IPS DF 4.7 (cell line): ENCODE results near the gene BMS1.
"Not testable (repeated sequence)": the region's sequence is repeated elsewhere in the genome, so short reads cannot be mapped to it uniquely, and the experiment has no call there.

ENCODE experiments used
- DNase-seq: peaks from one replicate; pipeline ENCODE4 v3.0.0-alpha.2; 2013; ENCODE audit warnings: low spot score; ENCODE audit errors: extremely low read depth

The BMS1 gene

DNA sequence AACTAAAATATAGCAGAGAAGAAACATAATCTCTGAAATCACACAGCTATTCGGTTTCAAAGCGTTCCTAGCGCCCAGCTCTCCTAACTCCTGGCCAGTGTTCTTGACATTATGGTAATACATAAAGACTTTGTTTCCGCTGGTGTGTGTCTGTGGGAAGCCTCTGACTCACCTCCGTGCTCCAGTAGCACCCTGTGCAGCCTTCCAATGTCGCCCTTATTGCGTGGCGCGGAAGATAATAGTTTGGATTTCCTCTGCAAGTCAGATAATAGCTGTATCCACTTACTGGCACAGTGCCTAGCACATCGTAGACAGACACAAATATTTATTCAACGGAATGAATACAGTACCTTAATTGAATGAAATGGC is 570 bp downstream of the BMS1 start:
- DNase-seq: no peak

DNA sequence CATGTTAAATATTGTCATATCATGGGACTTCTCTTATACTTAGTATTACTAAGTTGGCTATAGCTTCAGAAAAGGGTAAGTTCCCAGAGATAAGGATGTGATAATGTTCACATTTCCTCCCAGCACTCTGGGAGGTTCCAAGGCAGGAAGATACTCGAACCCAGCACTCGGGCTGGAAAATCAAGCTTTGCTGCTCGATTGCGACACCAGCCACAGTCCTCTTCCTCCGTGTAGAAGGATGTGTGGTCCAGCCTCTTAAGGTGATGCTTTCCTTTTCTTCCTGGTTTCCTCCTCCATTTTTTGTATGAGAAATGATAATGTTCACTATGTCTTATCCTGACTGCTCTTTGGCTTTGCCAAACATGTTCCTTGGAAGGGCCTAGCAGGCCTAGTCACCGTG is 3.2 kb downstream of the BMS1 start:
- no peak for DNase-seq

DNA sequence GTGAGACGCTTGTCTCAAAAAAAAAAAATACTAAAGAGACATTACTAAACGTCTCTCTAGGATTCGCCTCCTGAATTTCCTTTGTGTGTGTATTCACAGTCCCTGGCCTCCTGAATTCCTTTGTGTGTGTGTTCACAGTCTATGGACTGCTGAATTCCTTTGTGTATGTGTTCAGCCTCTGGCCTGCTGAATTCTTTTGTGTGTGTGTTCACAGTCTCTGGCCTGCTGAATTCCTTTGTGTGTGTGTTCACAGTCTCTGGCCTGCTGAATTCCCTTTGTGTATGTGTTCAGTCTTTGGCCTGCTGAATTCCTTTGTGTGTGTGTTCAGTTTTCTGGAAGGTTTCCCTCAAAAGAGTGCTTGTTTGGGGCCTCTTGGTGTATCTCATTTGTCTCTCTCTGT is 8.2 kb downstream of the BMS1 start:
- no peak for DNase-seq

DNA sequence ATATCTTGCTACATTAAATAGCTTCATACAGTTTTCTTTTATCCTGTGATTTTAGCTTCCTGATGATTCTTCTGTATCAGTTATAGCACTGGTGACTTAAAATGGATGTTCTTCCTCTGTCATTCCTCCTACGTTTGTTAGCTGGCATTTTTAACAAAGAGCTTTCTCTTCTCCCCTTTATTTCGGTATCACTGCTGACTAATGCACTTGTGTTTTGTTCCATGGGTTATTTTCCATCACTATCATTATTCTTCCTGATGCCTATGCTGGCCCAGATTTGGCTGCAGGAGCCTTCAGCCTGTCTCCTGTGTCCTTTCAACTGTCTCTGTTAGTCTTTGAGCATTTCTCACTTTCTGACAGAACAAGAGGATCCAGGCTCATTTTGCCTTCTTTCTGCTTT is 13.1 kb downstream of the BMS1 start:
- no peak for DNase-seq

DNA sequence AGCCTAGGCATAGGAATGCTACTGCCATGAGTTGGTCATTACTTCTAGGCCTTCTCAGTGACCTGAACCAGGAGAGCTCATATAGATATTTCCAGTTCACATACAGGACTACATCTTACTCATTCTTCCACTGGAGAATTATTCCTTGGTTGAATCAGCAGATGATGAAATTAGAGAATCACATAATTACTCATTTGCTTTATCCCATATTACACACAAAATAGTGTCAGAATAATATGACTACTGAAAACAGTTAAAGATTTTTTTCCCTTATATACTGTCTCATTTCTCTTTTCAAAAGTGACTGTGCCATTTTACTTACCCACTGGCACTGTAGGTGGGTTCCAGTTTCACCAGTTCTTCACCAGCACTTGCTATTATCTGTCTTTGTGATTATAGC is 18.5 kb downstream of the BMS1 start:
- no peak for DNase-seq

DNA sequence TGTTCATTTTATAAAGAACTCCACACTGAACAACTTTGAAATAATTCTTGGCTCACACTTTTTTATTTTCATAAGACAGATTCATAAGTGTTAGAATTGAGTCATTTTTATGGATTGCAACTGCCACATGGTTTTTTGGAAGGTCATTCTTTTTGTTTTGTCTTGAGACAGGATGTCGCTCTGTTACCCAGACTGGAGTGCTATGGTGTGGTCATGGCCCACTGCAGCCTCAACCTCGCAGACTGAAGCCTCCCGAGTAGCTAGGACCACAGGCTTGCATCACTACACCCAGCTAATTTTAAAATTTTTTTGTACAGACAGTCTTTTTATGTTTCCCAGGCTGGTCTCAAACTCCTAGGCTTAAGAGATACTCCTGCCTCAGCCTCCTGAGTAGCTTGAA is 20.3 kb downstream of the BMS1 start:
- no peak for DNase-seq

DNA sequence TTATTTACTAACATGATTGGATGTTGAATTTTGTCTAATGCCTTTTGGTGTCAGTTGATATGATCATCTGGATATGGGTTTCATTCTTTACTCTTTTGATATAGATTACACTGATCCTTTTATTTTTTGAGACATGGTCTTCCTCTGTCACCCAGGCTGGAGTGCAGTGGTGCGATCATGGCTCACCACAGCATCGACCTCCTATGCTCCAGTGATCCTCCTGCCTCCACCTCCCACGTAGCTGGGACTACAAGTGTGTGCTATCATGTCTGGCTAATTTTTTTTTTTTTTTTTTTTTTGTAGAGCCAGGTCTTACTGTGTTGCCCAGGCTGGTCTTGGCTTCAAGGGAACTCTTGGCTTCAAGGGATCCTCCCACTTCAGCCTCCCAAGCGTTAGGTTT is 27.1 kb downstream of the BMS1 start:
- no peak for DNase-seq

DNA sequence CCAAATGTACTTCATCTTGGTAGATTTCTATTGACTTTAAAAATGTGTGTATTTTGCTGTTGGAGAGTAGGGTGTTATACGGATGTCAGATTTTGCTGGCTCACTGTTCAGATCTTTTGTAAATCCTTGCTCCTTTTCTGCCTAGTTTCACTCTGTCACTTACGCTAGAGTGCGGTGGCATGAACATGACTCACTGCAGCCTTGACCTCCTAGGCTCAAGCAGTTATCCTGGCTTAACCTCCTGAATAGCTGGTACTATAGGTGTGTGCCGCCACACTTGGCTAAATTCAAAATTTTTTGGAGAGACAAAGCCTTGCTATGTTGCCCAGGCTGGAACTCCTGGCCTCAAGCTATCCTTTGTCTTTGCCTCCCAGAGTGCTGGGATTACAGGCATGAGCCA is 29.4 kb downstream of the BMS1 start:
- no peak for DNase-seq

DNA sequence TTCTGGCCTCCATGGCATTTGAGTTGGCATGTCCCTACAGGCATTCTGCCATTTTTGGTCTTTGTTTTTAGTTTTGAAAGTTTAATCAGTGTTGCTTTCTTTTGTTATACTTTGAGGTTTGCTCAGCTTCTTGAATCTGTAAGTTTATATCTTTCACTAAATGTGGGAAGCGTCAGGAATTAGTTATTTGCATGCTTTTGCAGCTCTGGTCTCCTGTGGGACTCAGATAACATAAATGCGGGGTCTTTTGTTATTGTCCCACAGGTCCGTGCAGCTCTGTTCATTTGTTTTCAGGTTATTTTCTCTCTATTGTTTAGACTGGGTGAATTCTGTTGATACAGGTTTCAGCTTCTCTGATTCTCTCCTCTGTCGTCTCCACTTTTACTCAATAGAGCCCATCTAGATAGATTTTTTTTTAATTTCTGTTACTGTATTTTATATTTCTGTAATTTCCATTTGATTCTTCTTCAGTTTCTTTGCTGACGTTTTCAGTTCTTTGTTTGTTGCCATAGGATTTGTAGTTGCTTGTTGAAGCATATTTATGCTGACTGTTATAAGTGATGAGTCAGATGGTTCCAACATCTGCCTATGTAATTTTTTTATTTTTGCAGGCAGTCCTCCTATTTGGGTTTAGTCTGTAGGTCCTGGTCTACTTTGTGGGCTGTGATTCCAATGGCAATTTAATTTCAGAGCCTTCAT is 31.5 kb downstream of the BMS1 start:
- not testable (repeated sequence) for DNase-seq

DNA sequence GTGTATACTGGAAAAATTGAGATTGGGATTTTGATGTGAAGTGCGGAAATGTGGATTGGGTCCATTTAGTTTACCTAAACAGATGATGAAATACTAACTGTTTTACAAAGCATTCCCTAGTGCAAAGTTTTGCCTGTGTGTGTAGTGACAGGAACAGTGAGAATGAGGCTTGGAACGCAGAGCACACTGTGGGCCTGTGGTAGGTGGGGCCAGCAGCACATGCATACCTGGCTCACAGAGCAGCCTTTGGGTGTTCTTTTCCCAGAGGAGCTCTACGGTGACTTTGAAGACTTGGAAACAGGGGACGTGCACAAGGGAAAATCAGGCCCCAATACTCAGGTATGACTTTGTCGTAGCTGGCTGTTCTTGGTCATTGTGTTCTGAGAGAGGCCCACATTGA is 33.7 kb downstream of the BMS1 start:
- not testable (repeated sequence) for DNase-seq

DNA sequence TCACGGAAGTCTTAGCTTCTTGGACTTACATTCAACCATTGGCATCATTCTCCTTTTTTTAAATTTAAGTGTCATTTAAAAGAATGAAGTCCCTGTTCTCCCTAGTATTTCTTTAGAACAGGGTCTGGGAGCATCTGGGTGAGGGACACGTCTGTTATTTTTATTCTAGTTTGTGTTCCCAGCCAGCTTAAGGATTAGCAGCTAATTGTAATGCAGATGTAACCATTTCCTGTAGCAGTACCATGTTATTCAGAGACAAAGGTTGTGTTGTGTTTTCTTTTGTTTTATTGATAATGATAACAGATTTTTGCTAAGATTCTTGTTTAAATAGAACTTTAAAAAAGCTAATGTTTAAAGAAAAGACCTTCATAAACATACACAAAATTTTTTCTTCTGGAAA is 34.3 kb downstream of the BMS1 start:
- no peak for DNase-seq

DNA sequence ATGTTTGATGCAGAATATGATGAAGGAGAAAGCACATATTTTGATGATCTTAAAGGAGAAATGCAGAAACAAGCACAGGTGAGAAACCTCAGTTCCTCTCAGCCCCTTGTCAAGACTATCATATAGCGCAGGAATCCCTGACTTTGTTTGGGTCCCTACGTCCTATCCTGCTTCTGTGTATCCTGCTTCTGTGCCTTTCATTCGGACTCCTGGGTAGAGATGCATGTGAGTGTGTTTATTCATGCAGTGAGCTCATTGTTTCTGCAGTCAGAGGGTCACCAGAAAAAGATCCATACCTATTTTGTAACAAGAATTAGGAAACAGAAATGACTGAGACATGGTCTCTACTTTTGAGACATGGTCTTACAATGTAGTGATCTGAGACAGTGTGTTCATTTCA is 34.8 kb downstream of the BMS1 start:
- not testable (repeated sequence) for DNase-seq

DNA sequence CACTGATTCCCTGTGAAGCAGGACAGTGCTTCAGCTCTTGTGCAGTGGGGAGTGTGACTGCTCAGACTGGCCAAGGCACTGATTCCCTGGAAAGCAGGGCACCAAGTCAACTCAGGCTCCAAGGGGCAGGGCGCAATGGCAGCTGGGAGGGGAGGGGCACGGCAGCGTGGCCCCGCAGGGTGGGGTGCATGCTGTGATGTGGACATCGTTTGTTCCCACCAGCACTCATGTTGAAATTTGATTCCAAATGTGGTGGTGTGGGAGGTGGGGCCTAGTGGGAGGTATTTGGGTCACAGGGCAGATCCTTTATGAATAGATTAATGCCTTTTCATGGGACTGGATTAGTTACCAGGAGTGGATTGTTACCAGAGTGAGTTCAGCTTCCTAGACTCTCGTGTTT is 44.2 kb downstream of the BMS1 start:
- DNase-seq: not testable (repeated sequence)

DNA sequence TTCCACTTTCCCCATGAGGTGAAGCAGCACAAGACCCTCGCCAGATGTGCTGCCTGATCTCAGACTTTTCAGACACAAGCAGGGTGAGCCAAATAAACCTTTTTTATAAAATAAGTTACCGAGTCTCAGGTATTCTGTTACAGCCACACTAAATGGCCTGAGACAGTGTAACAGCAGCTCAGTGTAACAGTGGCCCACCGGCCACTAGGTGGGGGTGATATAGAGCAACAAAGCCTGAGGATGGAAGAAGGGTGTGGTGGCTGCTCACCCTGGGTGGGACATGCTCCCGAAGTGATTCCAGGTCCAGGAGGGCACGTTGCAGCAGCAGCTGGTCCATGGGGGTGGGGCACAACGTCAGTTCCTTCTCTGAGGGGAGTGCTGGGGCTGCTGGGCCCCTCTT is 44.6 kb downstream of the BMS1 start:
- DNase-seq: no peak

DNA sequence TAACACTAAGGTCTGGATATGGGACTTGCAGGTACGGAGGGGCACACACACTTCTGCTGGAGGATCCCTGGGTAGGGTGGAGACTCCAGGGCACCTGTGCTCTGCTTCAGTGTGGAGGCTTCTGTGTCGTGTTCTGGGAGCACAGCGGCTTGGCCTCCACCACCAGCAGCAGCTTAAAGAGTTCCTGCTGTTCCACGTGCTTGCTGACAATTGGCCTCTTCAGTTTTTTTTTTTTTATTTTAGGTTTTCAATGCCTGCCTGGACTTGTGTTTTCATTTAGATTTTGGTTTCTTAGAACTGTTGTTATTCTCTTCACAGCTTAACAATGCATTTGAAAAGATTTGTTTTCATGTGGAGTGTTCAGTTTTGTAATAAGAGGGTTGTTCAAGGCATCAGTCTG is 45.8 kb downstream of the BMS1 start:
- not testable (repeated sequence) for DNase-seq

DNA sequence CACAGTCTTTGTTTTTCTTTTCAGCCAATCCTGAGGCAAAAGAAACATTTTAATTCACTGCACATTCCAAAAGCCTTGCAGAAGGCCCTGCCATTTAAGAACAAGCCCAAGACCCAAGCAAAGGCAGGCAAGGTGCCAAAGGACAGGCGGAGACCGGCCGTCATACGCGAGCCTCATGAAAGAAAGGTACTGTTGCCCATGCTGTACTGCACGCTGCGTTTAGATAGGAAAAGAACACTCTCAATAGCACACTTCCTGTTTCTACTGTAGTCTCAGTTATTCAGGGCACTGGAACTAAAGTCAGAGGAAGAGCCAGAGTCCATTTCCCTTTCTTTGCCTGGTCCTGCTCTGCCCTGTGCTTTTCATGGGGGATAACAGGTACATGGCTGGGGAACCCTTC is 47.6 kb downstream of the BMS1 start:
- DNase-seq: no peak

DNA sequence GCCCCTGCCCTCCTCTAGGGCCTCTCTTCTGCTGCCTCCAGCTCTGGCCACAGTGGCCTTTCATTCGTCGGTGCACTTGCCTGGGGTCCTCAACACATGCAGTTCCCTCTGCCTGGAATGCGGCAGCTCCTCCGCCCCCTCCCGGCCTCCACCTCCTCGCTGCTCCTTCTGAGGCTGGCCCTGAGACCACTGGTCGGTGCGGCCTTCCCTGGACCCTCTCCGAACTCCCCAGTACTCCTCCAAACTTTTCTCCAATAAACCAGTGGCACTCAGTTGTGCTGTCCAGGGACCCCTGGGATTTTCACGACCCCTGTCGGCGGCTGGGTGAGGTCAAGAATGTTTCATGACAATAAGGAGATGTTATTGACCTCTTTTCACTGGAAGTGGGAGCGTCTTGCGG is 53.5 kb downstream of the BMS1 start:
- DNase-seq: no peak

DNA sequence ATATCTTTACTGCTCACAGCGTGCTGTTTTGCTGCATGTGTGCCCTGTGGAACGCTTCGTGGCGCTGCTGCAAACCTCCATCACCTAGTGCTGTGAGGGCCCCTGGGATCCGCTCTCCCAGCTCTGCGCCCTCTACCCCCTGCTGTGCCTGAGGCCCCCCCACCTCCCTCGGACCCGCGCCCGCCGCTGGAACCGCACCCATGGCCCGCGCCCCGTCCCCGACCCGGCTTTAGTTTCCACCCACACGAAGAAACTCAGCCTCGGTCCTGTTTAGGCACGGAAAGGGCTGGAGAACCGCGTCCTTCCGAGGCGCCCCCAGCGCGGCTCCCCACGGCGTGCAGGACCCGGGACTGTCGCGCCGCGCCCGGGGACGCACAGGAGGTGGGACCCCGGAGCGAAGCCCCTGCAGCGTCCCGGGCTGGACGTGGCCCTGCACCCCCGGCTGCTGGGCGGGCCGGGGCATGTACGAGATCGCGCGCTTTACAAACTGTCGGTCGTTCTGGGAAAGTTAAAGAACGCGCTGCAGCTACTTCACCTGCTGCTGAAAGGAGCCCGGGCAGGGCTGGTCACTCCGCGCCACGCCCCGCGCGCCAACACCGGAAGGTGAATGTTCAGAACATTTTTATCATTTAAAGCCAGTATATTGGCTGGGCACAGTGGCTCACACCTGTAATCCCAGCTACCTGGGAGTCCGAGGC is 54.3 kb downstream of the BMS1 start:
- DNase-seq: no peak

DNA sequence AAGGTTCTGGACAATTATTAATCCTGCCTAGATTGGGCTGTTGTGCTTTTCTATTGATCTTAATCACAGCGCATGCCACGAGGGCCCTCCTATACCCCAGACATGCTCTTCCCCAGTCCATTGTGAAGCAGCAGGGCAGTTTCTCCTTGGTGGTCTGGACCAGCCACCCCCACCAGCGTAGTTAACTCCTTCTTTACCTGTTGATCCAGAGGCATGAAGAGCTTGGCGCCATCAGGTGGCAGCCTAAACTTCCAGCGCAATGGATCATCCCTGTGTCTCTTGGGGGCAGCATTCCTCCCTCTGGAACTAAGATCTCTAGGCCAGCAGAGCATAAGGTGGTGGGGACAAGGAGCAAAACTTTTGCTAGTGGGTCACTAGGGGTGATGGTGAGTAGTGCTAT is 62.2 kb downstream of the BMS1 start:
- DNase-seq: peak; percentile 49

DNA sequence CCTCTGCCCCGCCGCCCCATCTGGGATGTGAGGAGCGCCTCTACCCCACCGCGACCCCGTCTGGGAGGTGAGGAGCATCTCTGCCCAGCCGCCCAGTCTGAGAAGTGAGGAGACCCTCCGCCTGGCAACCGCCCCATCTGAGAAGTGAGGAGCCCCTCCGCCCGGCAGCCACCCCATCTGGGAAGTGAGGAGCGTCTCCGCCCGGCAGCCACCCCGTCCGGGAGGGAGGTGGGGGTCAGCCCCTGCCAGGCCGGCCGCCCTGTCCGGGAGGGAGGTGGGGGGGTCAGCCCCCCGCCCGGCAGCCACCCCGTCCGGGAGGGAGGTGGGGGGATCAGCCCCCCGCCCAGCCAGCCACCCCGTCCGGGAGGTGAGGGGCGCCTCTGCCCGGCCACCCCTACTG is 64.7 kb downstream of the BMS1 start:
- not testable (repeated sequence) for DNase-seq

DNA sequence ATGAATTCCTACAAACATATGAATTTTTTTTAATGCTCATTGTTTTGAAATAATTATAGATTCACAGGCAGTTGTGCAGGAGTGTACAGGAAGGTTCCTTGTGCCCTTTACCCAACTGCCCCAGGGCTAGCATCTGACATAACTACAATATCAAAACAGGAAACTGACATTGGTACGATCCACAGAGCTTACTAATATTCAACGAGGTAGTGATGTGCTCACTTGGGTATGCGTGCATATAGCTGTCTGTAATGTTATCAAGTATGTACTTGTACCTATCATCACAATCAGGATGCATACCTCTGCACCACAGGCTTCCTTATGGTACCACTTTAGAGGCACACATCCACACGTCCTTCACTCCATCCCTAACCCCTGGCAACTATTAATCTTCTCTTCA is 68.3 kb downstream of the BMS1 start:
- DNase-seq: no peak

DNA sequence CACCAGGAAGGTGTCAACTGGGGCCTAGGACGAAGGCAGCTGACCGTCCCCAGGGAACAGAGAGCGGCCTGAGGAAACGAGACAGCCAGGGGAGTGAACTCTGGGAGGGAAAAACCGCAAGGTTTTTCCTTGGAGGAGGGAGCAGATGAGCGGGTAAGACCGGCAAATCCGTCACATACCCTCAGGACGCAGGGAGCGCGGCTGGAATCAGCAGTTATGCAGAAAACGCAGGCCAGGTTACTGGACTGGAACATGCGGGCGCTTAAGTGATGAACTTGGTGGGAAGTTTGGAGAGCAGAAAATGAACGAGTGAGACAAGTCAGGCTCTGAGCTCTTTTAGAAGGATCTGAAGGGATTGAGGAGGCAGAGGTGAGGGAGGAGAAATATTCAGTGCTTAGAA is 76.7 kb downstream of the BMS1 start:
- DNase-seq: no peak

DNA sequence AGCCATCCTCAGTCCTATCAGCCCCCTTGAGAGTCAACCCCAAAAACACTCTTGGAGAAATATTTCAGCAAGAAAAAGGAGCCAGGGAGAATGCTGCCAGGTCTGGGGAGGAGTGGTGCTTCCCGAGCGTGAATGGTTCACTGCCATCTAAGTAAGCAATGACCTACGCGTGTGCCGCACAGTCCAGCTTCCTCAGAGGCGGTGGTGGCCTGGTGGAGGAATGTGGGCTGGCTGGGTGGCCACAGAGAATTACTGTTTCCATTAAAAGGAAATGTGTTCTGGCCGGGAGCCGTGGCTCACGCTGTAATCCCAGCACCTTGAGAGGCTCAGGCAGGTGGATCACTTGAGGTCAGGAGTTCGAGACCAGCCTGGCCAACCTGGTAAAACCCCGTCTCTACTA is 77.4 kb downstream of the BMS1 start:
- not testable (repeated sequence) for DNase-seq
